ENCODE data around the gene GSG1L.

Gene GSG1L

DNA sequence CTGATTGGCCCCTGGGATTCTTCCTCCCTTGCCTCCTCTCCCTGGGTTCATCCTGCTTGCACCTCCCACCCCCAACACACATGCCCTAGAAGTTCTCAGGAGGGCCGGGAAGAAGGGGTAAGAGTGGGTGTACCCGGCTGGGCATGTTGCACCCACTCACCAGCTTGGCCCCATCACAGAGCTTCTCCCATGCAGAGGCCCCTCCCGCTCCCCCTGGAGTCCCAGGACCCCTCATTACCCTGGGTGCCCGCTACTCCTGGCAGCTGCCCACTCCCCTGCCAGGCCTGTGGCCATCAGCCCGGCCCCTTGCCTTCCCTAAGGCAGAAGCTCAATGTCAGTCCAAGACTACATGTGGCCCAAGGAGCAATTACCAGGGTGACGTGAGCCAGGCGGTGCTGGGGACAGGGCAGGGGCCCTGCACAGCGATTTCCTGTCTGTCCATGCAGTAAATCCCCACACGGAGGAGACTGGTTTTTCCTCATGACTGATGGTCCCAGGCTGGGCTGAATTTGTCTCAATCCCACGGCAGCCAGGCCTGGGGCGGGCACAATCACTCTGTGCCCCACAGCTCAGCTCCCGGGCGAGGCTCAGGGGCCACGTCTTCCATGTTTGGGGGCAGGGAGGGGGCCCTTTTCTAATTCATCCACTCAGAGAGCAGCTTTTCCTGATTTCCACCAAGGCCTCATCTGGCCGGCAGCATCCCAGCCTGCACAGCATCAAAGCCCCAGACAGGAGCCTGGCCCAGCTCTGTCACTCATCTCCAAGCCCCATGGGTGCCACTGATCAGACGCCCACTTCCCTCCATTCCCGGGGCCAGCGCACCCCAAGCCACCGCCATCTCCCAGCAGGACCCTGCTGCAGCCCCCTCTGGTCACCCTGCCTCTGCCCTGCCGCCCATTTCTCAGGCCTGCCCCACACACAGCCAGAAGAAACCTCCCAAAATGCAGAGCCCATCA is 278.9 kb downstream of the GSG1L start:
- H3K36me3 ChIP-seq (ENCODE audit: control insufficient read depth in 2 of 2, insufficient read depth in 2 of 2, low read length in 2 of 2): no peaks in the 10 kb centered on the region

DNA sequence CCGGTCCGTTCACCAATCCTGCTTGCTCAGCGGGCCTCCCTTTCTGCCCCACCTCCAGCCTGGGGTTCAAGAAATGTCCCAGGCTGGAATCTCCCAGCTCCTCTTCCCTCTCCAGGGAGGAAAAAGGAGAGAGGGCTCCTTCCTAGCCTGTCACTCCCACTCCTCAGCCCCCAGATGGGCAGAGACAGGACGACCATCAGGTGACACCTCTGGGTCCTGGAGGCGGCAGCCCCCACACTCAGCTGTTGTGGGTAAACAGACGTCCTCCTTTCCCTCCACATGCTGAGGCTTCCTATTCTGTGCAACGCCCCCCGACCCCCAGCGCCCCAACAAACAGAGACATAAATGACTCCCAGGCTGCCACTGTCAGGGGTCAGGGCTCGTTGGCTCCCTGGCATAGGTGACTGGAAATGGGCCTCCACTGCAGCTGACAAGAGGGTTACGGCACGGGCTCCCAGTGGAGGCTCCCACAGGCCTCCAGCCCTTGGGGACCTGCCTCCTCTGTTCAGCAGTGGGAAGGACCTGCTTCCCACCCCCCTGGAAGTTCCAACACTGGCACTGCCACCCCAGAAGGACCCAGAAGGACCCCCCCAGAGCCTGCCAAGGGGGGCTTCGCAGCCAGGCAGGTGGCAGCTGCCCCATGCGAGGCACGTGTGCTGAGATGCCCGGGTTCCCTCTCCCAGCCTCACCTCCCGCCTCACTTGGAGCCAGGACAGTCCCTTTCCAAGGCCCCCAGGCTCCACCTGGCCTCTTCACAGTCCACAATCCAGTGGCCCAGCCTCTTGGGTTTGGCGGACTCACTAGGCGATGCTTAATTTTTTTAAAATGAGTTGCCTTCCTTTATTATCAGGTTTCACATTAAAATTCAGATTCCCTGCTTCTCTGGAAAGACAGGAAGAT is 281.3 kb downstream of the GSG1L start:
- Histone ChIP-seq H3K27me3 (ENCODE audit: control insufficient read depth in 2 of 2, insufficient read depth in 2 of 2, low read length in 2 of 2) (no peaks in the 10 kb centered on the region), H3K4me3 (ENCODE audit: low read length in 2 of 2) (no peak overlapping the region), H3K9ac (ENCODE audit: low read depth in 1 of 2, low read length in 2 of 2) (no peak overlapping the region), H3K4me1 (ENCODE audit: control insufficient read depth in 2 of 2, insufficient read depth in 2 of 2, low read length in 2 of 2) (no peaks in the 10 kb centered on the region), H3K36me3 (ENCODE audit: control insufficient read depth in 2 of 2, insufficient read depth in 2 of 2, low read length in 2 of 2) (peaks cover 0 to 7% of the 10 kb centered on the region in 2 donors), H3K9me3 (ENCODE audit: control insufficient read depth in 2 of 2, low read length in 2 of 2) (no peaks in the 10 kb centered on the region), H3K27ac (ENCODE audit: low read depth in 2 of 2, low read length in 2 of 2) (no peak overlapping the region)

More for the DNA sequence above, 278.9 kb downstream of the GSG1L start:
- H3K9ac ChIP-seq (ENCODE audit: low read depth in 1 of 2, low read length in 2 of 2): no peak overlapping the region
- H3K4me3 ChIP-seq (ENCODE audit: low read length in 2 of 2): no peak overlapping the region
- no peak overlapping the region for H3K27ac ChIP-seq (ENCODE audit: low read depth in 2 of 2, low read length in 2 of 2)
- no peaks in the 10 kb centered on the region for H3K27me3 ChIP-seq (ENCODE audit: control insufficient read depth in 2 of 2, insufficient read depth in 2 of 2, low read length in 2 of 2)
- H3K9me3 ChIP-seq (ENCODE audit: control insufficient read depth in 2 of 2, low read length in 2 of 2): no peaks in the 10 kb centered on the region
- no peaks in the 10 kb centered on the region for H3K4me1 ChIP-seq (ENCODE audit: control insufficient read depth in 2 of 2, insufficient read depth in 2 of 2, low read length in 2 of 2)

DNA sequence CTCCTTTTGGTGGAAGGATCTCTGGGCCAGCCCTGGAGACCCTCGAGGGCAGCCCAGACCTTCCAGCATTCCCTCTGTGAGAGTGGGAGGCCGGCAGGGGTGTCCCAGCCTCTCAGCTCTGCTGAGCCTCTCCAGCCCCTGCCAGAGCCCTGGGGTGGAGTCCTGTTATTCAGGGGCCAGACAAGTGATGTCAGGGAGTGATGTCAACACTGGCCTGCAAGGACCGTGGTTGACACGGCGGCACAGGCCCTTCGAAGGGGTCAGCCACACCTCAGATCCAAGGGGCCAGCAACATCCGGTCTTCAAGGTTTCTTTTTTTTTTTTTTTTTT is 282.4 kb downstream of the GSG1L start:
- no peak overlapping the region for H3K27ac ChIP-seq (ENCODE audit: low read depth in 2 of 2, low read length in 2 of 2)
- no peaks in the 10 kb centered on the region for H3K9me3 ChIP-seq (ENCODE audit: control insufficient read depth in 2 of 2, low read length in 2 of 2)
- peaks cover 6 to 7% of the 10 kb centered on the region in 2 donors for H3K36me3 ChIP-seq (ENCODE audit: control insufficient read depth in 2 of 2, insufficient read depth in 2 of 2, low read length in 2 of 2)
- H3K9ac ChIP-seq (ENCODE audit: low read depth in 1 of 2, low read length in 2 of 2): no peak overlapping the region
- H3K4me1 ChIP-seq (ENCODE audit: control insufficient read depth in 2 of 2, insufficient read depth in 2 of 2, low read length in 2 of 2): no peaks in the 10 kb centered on the region
- no peaks in the 10 kb centered on the region for H3K27me3 ChIP-seq (ENCODE audit: control insufficient read depth in 2 of 2, insufficient read depth in 2 of 2, low read length in 2 of 2)
- no peak overlapping the region for H3K4me3 ChIP-seq (ENCODE audit: low read length in 2 of 2)

DNA sequence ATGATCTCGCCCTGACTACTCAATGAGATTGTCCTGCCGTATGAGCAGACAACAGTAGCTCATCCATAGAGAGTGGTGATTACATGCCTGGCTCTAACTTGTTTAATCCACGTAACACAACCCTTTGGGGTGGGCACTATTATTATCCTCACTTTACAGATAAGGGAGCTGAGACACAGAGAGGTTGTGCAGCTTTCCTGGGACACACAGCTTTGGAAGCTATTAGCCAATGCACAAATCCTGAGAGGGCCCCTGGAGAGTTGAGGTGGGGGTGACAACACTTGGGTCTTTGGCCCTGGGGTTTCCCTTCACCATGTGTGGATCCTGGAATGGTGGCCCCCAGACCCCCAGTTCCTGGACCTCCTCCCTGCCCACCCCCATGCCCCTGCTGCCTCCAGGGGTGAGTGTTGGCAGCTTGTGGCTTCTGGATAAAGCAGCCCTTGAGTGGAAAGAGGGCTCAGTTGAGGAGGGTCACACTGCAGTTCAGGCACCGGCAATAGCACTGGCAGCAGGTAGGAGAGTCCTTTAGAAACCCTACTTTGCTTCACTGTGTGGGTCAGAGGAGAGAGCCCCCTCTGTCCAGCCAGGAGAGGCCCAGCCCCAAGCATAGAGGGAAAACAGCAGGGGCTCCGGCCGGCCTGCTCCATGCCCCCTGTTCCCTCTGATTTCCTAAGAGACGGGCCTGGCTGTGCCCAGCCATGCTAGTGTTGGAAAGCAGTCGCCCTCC is 282.9 kb downstream of the GSG1L start:
- Histone ChIP-seq H3K4me1 (ENCODE audit: control insufficient read depth in 2 of 2, insufficient read depth in 2 of 2, low read length in 2 of 2) (no peaks in the 10 kb centered on the region), H3K27me3 (ENCODE audit: control insufficient read depth in 2 of 2, insufficient read depth in 2 of 2, low read length in 2 of 2) (no peaks in the 10 kb centered on the region), H3K4me3 (ENCODE audit: low read length in 2 of 2) (no peak overlapping the region), H3K9me3 (ENCODE audit: control insufficient read depth in 2 of 2, low read length in 2 of 2) (no peaks in the 10 kb centered on the region), H3K27ac (ENCODE audit: low read depth in 2 of 2, low read length in 2 of 2) (no peak overlapping the region), H3K36me3 (ENCODE audit: control insufficient read depth in 2 of 2, insufficient read depth in 2 of 2, low read length in 2 of 2) (peaks cover 6 to 7% of the 10 kb centered on the region in 2 donors), H3K9ac (ENCODE audit: low read depth in 1 of 2, low read length in 2 of 2) (no peak overlapping the region)

DNA sequence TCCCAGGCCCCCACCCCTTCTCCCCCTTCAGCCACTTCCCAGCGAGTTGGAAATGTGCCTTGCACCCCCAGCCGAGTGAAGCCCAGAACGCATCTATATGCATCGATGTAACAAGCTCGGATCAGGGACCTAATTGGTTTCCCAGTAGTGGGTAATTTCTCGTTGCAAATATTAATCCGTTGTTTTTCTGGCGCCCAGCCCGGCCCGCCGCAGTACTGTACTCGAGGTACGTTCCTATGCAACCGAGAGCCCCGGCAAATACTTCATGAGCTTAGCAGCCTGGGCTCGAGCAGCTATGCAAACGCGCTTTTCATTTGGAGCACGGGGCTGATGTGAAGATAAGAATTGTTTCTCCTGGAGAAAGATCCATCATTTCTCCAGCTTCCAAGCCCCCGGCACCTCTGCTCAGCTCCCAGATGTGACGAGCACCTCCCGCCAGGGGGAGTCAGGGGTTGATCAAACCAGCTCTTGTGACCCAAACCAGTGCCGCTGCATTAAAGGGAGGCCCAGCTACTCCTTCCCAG is 283.8 kb downstream of the GSG1L start:
- Histone ChIP-seq H3K4me3 (ENCODE audit: low read length in 2 of 2) (no peak overlapping the region), H3K27ac (ENCODE audit: low read depth in 2 of 2, low read length in 2 of 2) (no peak overlapping the region), H3K9ac (ENCODE audit: low read depth in 1 of 2, low read length in 2 of 2) (no peak overlapping the region), H3K36me3 (ENCODE audit: control insufficient read depth in 2 of 2, insufficient read depth in 2 of 2, low read length in 2 of 2) (peaks cover 6 to 7% of the 10 kb centered on the region in 2 donors), H3K27me3 (ENCODE audit: control insufficient read depth in 2 of 2, insufficient read depth in 2 of 2, low read length in 2 of 2) (no peaks in the 10 kb centered on the region), H3K4me1 (ENCODE audit: control insufficient read depth in 2 of 2, insufficient read depth in 2 of 2, low read length in 2 of 2) (no peaks in the 10 kb centered on the region), H3K9me3 (ENCODE audit: control insufficient read depth in 2 of 2, low read length in 2 of 2) (no peaks in the 10 kb centered on the region)

DNA sequence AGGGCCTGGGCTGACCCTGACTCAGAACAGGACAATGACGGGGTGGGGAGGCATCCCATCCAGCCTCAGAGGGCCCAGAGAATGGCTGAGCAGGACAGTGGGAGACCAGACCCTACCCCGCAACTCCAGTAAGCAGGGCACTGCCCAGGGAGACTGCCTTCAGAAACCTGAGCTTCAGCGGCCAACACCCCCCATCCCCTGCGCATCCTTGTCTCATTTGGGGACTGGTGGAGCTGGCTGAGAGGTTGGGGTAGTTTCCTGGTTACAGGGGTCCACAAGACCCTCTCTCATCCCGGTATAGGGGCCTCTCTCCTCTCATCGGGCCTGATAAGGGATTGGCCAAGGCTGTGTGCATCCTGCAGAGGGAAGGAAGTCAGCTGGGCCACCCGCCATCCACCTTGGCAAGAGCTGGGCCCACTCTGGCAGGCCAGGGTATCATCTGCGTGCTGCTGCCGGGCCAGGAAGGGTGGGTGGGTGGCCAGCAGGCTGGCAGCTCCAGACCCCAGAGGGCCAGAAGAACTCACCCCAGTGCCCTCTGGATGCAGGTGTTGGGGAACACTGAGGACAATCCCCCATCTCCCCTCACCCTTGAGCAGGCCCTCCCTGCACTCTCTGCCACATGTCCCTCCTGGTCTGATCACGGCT is 284.5 kb downstream of the GSG1L start:
- Histone ChIP-seq H3K4me1 (ENCODE audit: control insufficient read depth in 2 of 2, insufficient read depth in 2 of 2, low read length in 2 of 2) (no peaks in the 10 kb centered on the region), H3K27ac (ENCODE audit: low read depth in 2 of 2, low read length in 2 of 2) (no peak overlapping the region), H3K36me3 (ENCODE audit: control insufficient read depth in 2 of 2, insufficient read depth in 2 of 2, low read length in 2 of 2) (peaks cover 6 to 7% of the 10 kb centered on the region in 2 donors), H3K4me3 (ENCODE audit: low read length in 2 of 2) (no peak overlapping the region), H3K27me3 (ENCODE audit: control insufficient read depth in 2 of 2, insufficient read depth in 2 of 2, low read length in 2 of 2) (no peaks in the 10 kb centered on the region), H3K9ac (ENCODE audit: low read depth in 1 of 2, low read length in 2 of 2) (no peak overlapping the region), H3K9me3 (ENCODE audit: control insufficient read depth in 2 of 2, low read length in 2 of 2) (no peaks in the 10 kb centered on the region)

DNA sequence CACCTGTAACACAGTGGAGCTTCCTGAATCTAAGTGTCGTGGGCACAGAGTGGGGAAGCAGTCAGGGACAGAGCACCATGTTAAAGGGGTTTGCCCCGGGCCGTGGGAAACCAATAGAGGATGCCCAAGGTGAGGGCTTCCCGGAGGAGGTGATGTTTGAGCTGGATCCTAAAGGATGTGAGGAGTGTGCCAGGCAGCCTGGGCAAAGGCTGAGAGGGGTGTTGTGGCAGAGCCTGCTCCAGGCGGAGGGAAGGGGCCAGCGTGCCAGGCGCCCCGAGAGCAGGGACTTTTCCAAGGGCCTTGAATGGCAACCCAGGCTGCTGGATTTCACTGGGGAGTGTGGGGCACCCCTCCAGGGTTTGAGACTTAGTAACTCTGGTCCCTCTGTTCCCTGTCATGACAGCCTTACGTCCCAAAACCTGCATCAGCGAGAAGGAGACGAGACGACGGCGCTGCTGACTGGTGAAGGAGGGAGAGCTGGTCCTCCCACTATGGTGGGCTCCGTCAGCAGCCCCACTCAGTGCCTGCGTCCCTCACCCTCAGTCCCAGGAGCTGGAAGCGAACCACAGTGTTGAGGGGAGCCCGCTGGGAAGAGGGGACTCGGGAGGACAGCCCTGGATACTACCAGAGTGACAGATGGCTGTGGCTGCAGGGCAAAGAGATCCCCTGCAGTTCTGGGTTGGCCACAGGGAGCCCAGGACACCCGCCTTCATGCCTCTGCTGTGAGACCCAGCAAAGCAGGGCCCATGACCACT is 285.2 kb downstream of the GSG1L start:
- Histone ChIP-seq H3K36me3 (ENCODE audit: control insufficient read depth in 2 of 2, insufficient read depth in 2 of 2, low read length in 2 of 2) (peaks cover 6 to 7% of the 10 kb centered on the region in 2 donors), H3K4me1 (ENCODE audit: control insufficient read depth in 2 of 2, insufficient read depth in 2 of 2, low read length in 2 of 2) (no peaks in the 10 kb centered on the region), H3K27ac (ENCODE audit: low read depth in 2 of 2, low read length in 2 of 2) (no peak overlapping the region)

DNA sequence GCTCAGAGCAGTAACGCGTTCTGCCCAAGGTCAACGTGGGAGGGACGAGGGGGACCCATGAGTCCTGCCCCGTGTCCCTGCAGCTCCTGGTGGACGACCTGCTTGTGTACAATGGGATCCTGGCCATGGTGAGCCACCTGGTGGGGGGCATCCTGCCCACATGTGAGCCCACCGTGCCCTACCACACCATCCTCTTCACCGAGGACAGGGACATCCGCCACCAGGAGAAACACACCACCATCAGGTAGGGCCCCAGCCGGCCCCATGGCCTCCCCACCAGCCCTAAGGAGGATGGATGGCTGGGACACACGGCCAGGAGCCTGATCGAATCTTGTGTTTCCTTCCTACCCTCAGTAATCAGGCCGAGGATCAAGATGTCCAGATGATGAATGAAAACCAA is 286.0 kb downstream of the GSG1L start:
- Histone ChIP-seq H3K9ac (ENCODE audit: low read depth in 1 of 2, low read length in 2 of 2) (no peak overlapping the region), H3K9me3 (ENCODE audit: control insufficient read depth in 2 of 2, low read length in 2 of 2) (no peaks in the 10 kb centered on the region), H3K4me1 (ENCODE audit: control insufficient read depth in 2 of 2, insufficient read depth in 2 of 2, low read length in 2 of 2) (no peaks in the 10 kb centered on the region), H3K36me3 (ENCODE audit: control insufficient read depth in 2 of 2, insufficient read depth in 2 of 2, low read length in 2 of 2) (peaks cover 8 to 9% of the 10 kb centered on the region in 2 donors), H3K27me3 (ENCODE audit: control insufficient read depth in 2 of 2, insufficient read depth in 2 of 2, low read length in 2 of 2) (no peaks in the 10 kb centered on the region), H3K27ac (ENCODE audit: low read depth in 2 of 2, low read length in 2 of 2) (no peak overlapping the region), H3K4me3 (ENCODE audit: low read length in 2 of 2) (no peak overlapping the region)

More for the DNA sequence above, 285.2 kb downstream of the GSG1L start:
- no peaks in the 10 kb centered on the region for H3K27me3 ChIP-seq (ENCODE audit: control insufficient read depth in 2 of 2, insufficient read depth in 2 of 2, low read length in 2 of 2)
- no peaks in the 10 kb centered on the region for H3K9me3 ChIP-seq (ENCODE audit: control insufficient read depth in 2 of 2, low read length in 2 of 2)
- H3K9ac ChIP-seq (ENCODE audit: low read depth in 1 of 2, low read length in 2 of 2): no peak overlapping the region
- no peak overlapping the region for H3K4me3 ChIP-seq (ENCODE audit: low read length in 2 of 2)

All from mucosa of rectum (tissue), 2 donors.